ENCODE results near the gene ALG9. TPM values are rescaled to one million over a fixed set of nuclear protein-coding genes. Genes with fewer than 3 reads are reported as not detected.

Gene ALG9
- total RNA-seq, 1 experiment from 2014 or later: 19.7 TPM

GRCh38 chr11:111837366-111837891 lies 34.0 kb downstream of the ALG9 start (continued):
- TF ChIP-seq, protein P1, sequence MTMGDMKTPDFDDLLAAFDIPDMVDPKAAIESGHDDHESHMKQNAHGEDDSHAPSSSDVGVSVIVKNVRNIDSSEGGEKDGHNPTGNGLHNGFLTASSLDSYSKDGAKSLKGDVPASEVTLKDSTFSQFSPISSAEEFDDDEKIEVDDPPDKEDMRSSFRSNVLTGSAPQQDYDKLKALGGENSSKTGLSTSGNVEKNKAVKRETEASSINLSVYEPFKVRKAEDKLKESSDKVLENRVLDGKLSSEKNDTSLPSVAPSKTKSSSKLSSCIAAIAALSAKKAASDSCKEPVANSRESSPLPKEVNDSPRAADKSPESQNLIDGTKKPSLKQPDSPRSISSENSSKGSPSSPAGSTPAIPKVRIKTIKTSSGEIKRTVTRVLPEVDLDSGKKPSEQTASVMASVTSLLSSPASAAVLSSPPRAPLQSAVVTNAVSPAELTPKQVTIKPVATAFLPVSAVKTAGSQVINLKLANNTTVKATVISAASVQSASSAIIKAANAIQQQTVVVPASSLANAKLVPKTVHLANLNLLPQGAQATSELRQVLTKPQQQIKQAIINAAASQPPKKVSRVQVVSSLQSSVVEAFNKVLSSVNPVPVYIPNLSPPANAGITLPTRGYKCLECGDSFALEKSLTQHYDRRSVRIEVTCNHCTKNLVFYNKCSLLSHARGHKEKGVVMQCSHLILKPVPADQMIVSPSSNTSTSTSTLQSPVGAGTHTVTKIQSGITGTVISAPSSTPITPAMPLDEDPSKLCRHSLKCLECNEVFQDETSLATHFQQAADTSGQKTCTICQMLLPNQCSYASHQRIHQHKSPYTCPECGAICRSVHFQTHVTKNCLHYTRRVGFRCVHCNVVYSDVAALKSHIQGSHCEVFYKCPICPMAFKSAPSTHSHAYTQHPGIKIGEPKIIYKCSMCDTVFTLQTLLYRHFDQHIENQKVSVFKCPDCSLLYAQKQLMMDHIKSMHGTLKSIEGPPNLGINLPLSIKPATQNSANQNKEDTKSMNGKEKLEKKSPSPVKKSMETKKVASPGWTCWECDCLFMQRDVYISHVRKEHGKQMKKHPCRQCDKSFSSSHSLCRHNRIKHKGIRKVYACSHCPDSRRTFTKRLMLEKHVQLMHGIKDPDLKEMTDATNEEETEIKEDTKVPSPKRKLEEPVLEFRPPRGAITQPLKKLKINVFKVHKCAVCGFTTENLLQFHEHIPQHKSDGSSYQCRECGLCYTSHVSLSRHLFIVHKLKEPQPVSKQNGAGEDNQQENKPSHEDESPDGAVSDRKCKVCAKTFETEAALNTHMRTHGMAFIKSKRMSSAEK (CRISPR knock-in tag; IDR thresholded peaks at IDR 0.05; ENCODE audit: borderline replicate concordance): no peak
- TF ChIP-seq PREB (CRISPR knock-in tag; IDR thresholded peaks at IDR 0.05; ENCODE audit: borderline replicate concordance) (no peak), GRHL2 (CRISPR knock-in tag; IDR thresholded peaks at IDR 0.05; ENCODE audit: insufficient replicate concordance, severe bottlenecking) (no peak), TCF7 (CRISPR knock-in tag; IDR thresholded peaks at IDR 0.05; ENCODE audit: low read depth) (no peak), ZNF317 (CRISPR knock-in tag; IDR thresholded peaks at IDR 0.05; ENCODE audit: borderline replicate concordance, low read depth) (no peak), ZNF121 (CRISPR knock-in tag; IDR thresholded peaks at IDR 0.05) (no peak), E2F5 (CRISPR knock-in tag; IDR thresholded peaks at IDR 0.05) (no peak), SOX15 (CRISPR knock-in tag; IDR thresholded peaks at IDR 0.05) (no peak)
- TF ChIP-seq, protein P2, sequence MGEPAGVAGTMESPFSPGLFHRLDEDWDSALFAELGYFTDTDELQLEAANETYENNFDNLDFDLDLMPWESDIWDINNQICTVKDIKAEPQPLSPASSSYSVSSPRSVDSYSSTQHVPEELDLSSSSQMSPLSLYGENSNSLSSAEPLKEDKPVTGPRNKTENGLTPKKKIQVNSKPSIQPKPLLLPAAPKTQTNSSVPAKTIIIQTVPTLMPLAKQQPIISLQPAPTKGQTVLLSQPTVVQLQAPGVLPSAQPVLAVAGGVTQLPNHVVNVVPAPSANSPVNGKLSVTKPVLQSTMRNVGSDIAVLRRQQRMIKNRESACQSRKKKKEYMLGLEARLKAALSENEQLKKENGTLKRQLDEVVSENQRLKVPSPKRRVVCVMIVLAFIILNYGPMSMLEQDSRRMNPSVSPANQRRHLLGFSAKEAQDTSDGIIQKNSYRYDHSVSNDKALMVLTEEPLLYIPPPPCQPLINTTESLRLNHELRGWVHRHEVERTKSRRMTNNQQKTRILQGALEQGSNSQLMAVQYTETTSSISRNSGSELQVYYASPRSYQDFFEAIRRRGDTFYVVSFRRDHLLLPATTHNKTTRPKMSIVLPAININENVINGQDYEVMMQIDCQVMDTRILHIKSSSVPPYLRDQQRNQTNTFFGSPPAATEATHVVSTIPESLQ (CRISPR knock-in tag; IDR thresholded peaks at IDR 0.05): no peak

- H3K27me3 Mint-ChIP-seq (ENCODE audit: low read depth): no peaks in the 10 kb centered on the region
- DNase-seq (ENCODE audit: low spot score) (no peak), ATAC-seq (no peak)
- no peaks in the 10 kb centered on the region for H3K9me3 Mint-ChIP-seq
- TF ChIP-seq, protein P1 (CRISPR knock-in tag; IDR thresholded peaks at IDR 0.05; ENCODE audit: borderline replicate concordance): no peak
- TF ChIP-seq GRHL2 (CRISPR knock-in tag; IDR thresholded peaks at IDR 0.05; ENCODE audit: insufficient replicate concordance, severe bottlenecking) (no peak), RELA (CRISPR knock-in tag; IDR thresholded peaks at IDR 0.05; ENCODE audit: borderline replicate concordance) (no peak), TEAD1 (CRISPR knock-in tag; IDR thresholded peaks at IDR 0.05) (no peak), NR3C1 (CRISPR knock-in tag; conservative IDR thresholded peaks at IDR 0.05; ENCODE audit: low read depth) (no peak)
- TF ChIP-seq, protein P3, sequence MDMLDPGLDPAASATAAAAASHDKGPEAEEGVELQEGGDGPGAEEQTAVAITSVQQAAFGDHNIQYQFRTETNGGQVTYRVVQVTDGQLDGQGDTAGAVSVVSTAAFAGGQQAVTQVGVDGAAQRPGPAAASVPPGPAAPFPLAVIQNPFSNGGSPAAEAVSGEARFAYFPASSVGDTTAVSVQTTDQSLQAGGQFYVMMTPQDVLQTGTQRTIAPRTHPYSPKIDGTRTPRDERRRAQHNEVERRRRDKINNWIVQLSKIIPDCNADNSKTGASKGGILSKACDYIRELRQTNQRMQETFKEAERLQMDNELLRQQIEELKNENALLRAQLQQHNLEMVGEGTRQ (CRISPR knock-in tag; IDR thresholded peaks at IDR 0.05): no peak
- CTCF ChIA-PET: no interaction called here
- H3K36me3 Mint-ChIP-seq: no peaks in the 10 kb centered on the region
- no peak overlapping the region for H3K27ac Mint-ChIP-seq
- POLR2A ChIA-PET: no interaction called here
- no peak overlapping the region for H3K4me3 Mint-ChIP-seq
- peaks cover 17% of the 10 kb centered on the region for H3K4me1 Mint-ChIP-seq
These were observed 34.7 kb downstream of the ALG9 start for GRCh38 chr11:111836721-111837120.

Data from WTC11 (cell line).